Measurements from ENCODE around the gene SKIL. TPM values are rescaled to one million over a fixed set of nuclear protein-coding genes. Genes with fewer than 3 reads are reported as not detected.

Gene SKIL
- total RNA-seq, 1 experiment from 2014 or later = 34.8 TPM

- no peak for DNase-seq (ENCODE audit: low read depth)
Observed at GRCh38 chr3:170397685-170398084, 40.2 kb downstream of the SKIL start.

- no peak for DNase-seq (ENCODE audit: low read depth)
Observed at GRCh38 chr3:170405101-170405500, 47.6 kb downstream of the SKIL start.

GRCh38 chr3:170410428-170411029 is 53.0 kb downstream of the SKIL start:
- peak; percentile 52 for DNase-seq (ENCODE audit: low read depth)

- no peak for DNase-seq (ENCODE audit: low read depth)
Observed at GRCh38 chr3:170413291-170413690, 55.8 kb downstream of the SKIL start.

GRCh38 chr3:170414202-170414663 is 56.7 kb downstream of the SKIL start:
- DNase-seq (ENCODE audit: low read depth) = peak; percentile 86

GRCh38 chr3:170417090-170417489 is 59.6 kb downstream of the SKIL start:
- DNase-seq (ENCODE audit: low read depth) = no peak

- DNase-seq (ENCODE audit: low read depth) = no peak
Observed at GRCh38 chr3:170418422-170419398, 61.2 kb downstream of the SKIL start, which contains the start of gene CLDN11. TSS of gene CLDN11 (plus strand) at chr3:170418868. CDS start at chr3:170419067, 199 bp downstream.

- no peak for DNase-seq (ENCODE audit: low read depth)
Observed at GRCh38 chr3:170419557-170420087, 62.1 kb downstream of the SKIL start.

GRCh38 chr3:170420307-170420821 is 62.8 kb downstream of the SKIL start:
- DNase-seq (ENCODE audit: low read depth) = no peak

GRCh38 chr3:170421111-170421641 is 63.7 kb downstream of the SKIL start:
- no peak for DNase-seq (ENCODE audit: low read depth)

GRCh38 chr3:170421758-170422157 is 64.2 kb downstream of the SKIL start:
- no peak for DNase-seq (ENCODE audit: low read depth)

- DNase-seq (ENCODE audit: low read depth) = no peak
Observed at GRCh38 chr3:170423001-170423615, 65.6 kb downstream of the SKIL start.

- no peak for DNase-seq (ENCODE audit: low read depth)
Observed at GRCh38 chr3:170424879-170425278, 67.4 kb downstream of the SKIL start.

GRCh38 chr3:170425491-170426239 is 68.2 kb downstream of the SKIL start:
- DNase-seq (ENCODE audit: low read depth) = no peak

GRCh38 chr3:170426240-170426797 is 68.8 kb downstream of the SKIL start:
- DNase-seq (ENCODE audit: low read depth) = no peak

GRCh38 chr3:170428095-170428494 is 70.6 kb downstream of the SKIL start:
- DNase-seq (ENCODE audit: low read depth) = peak; percentile 29

- DNase-seq (ENCODE audit: low read depth) = peak; percentile 80
Observed at GRCh38 chr3:170429050-170429449, 71.5 kb downstream of the SKIL start.

GRCh38 chr3:170431054-170431453 is 73.5 kb downstream of the SKIL start:
- no peak for DNase-seq (ENCODE audit: low read depth)

- DNase-seq (ENCODE audit: low read depth) = no peak
Observed at GRCh38 chr3:170432416-170432815, 74.9 kb downstream of the SKIL start.

GRCh38 chr3:170436697-170437096 is 79.2 kb downstream of the SKIL start:
- DNase-seq (ENCODE audit: low read depth) = no peak
